Lower leg skin (tissue), 3 donors: ENCODE data around the gene ASIC4.

Source experiments
- POLR2A ChIP-seq, 2 donors: fragments of 450-650 bp; IDR thresholded peaks; one replicate each; pipeline ENCODE4 v1.6.1; 2016 to 2017; ENCODE audit warnings: antibody characterized with exemption in 2 of 2, mild to moderate bottlenecking in 1 of 2, moderate library complexity in 1 of 2
- TF ChIP-seq, protein P1 (sequence below), 3 donors: fragments of 450-650 bp; IDR thresholded peaks; one replicate each; pipeline ENCODE4 v1.5.1; 2016; ENCODE audit warnings: antibody characterized with exemption in 3 of 3, mild to moderate bottlenecking in 3 of 3, moderate library complexity in 2 of 3

DNA sequence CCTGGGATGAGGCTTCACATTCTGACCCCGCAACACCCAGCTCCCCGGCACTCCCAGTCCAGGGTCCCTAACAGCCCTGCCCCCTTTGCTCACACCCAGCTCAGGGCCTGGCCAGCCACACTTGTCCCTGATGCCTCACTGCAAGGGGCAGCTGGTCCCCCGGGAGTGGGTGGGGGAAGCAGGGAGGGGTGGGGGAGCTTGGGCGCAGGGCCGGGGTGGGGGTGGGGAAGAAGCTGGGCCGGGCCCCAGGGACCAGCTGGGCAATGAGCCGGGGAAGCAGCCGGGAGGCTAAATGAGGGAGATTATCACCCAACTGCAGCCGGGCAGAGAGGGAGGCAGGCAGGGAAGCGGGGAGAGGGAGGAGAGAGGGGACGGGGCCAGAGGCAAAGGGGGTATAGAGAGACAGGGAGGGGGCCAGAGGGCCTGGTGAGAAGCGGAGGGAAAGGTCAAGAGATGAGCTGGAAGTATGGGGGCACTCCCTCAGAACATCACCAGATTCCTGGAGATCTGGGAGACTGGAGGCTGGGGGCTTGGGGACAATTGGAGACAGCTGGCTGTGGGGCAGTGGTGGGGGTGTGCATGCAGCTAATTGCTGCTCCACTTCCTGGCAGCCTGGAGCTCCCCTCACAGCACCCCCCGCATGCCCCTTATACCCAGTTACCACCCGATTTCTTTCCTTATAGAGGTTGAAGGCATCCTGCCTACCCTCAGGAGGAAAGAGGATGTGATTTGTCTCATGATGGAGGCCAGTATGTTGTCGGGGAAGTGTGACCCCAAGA is 2.5 kb upstream of the ASIC4 start:
- TF ChIP-seq, protein P1, sequence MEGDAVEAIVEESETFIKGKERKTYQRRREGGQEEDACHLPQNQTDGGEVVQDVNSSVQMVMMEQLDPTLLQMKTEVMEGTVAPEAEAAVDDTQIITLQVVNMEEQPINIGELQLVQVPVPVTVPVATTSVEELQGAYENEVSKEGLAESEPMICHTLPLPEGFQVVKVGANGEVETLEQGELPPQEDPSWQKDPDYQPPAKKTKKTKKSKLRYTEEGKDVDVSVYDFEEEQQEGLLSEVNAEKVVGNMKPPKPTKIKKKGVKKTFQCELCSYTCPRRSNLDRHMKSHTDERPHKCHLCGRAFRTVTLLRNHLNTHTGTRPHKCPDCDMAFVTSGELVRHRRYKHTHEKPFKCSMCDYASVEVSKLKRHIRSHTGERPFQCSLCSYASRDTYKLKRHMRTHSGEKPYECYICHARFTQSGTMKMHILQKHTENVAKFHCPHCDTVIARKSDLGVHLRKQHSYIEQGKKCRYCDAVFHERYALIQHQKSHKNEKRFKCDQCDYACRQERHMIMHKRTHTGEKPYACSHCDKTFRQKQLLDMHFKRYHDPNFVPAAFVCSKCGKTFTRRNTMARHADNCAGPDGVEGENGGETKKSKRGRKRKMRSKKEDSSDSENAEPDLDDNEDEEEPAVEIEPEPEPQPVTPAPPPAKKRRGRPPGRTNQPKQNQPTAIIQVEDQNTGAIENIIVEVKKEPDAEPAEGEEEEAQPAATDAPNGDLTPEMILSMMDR (IDR thresholded peaks at IDR 0.05) = no peak
- TF ChIP-seq POLR2A (IDR thresholded peaks at IDR 0.05) = no peak
